Heart left ventricle (tissue), 16 donors: ENCODE measurements around the gene SEPSECS. TPM values are rescaled to one million over a fixed set of nuclear protein-coding genes. Genes with fewer than 3 reads are reported as not detected.

Experiments used
- ATAC-seq, 4 donors: fragments of 200-7000 bp; cut with Tn5 transposase; one replicate each; pipeline ENCODE4 v1.9.1; 2020 to 2022; ENCODE audit warnings: moderate library complexity in 4 of 4, mild to moderate bottlenecking in 3 of 4, moderate number of reproducible peaks in 1 of 4
- DNase-seq, 5 donors: peaks; one replicate each; pipeline ENCODE4 v3.0.0-alpha.2; 2020
- H3K27ac ChIP-seq, 12 donors: fragments of 200-600 bp; sonication (generic) in 4 of 12; one replicate each; pipeline versions ENCODE4 v1.5.0 to v1.8.0; 2016 to 2022; ENCODE audit warnings: mild to moderate bottlenecking in 2 of 12
- H3K27me3 ChIP-seq, 9 donors: fragments of 200-600 bp; sonication (generic) in 2 of 9; one replicate each; pipeline versions ENCODE4 v1.5.1 to v1.8.0; 2016 to 2022; ENCODE audit warnings: mild to moderate bottlenecking in 3 of 9
- H3K36me3 ChIP-seq, 9 donors: fragments of 200-600 bp; sonication (generic) in 2 of 9; one replicate each; pipeline versions ENCODE4 v1.5.0 to v1.8.0; 2018 to 2022; ENCODE audit warnings: mild to moderate bottlenecking in 2 of 9
- H3K4me1 ChIP-seq, 12 donors: fragments of 200-600 bp; sonication (generic) in 4 of 12; one replicate each; pipeline versions ENCODE4 v1.5.0 to v1.8.0; 2016 to 2022; ENCODE audit warnings: mild to moderate bottlenecking in 3 of 12
- H3K4me3 ChIP-seq, 12 donors: fragments of 200-600 bp; sonication (generic) in 4 of 12; one replicate each; pipeline versions ENCODE4 v1.5.0 to v1.8.0; 2017 to 2022; ENCODE audit warnings: mild to moderate bottlenecking in 9 of 12, moderate library complexity in 4 of 12
- H3K9me3 ChIP-seq, 12 donors: fragments of 200-600 bp; sonication (generic) in 4 of 12; one replicate each; pipeline versions ENCODE4 v1.5.0 to v1.8.0; 2016 to 2022; ENCODE audit warnings: mild to moderate bottlenecking in 1 of 12
- POLR2A ChIP-seq, 2 donors: fragments of 450-650 bp; IDR thresholded peaks; one replicate each; pipeline ENCODE4 v1.6.1; 2017; ENCODE audit warnings: antibody characterized with exemption in 2 of 2, mild to moderate bottlenecking in 2 of 2, moderate library complexity in 2 of 2
- WGBS, 4 donors: extraction: QIAGEN DNeasy Blood & Tissue Kit in 2 of 4; methylation state at CpG; one replicate each; pipeline versions ENCODE4 v1.1.5 to v1.1.7; 2013 to 2018; 5-methylcytosine and 5-hydroxymethylcytosine counted together
- intact Hi-C, 10 donors: fragments of 100-400 bp; cut with DNase I; formaldehyde crosslinking; loops; one replicate each; pipeline versions ENCODE4 v1.11.1 to v1.14.2; 2022
- polyA plus RNA-seq, 2 donors: library from polyadenylated mRNA; stranded (reverse); fragments of 200-250 nt; gene quantifications; one replicate each; pipeline ENCODE4 v1.2.3, GENCODE V29; 2013
- total RNA-seq, 9 donors: library from RNA; depleted of rRNA in 2 of 9; stranded (reverse); fragments of >200 nt in 2 of 9; fragmentation: NEBNext Ultra II Directional in 3 of 9; extraction: Animal tissue kit (Norgen Biotek cat#: 25700) in 3 of 9; gene quantifications; one replicate each; pipeline versions ENCODE4 v1.1.0 to v1.2.4, GENCODE V29; 2016 to 2023
- TF ChIP-seq, protein P1 (sequence below), 12 donors: fragments of 200-600 bp; sonication (generic) in 4 of 12; IDR thresholded peaks; one replicate each; pipeline versions ENCODE4 v1.5.0 to v1.8.0; 2018 to 2022; ENCODE audit warnings: antibody characterized with exemption in 12 of 12, mild to moderate bottlenecking in 5 of 12
- donor health status: ischemic (EF 13 %, LVEDD 7.1; RV severe dilation, severe dysfunction).
- donor health status: healthy with polysubstance abuse.
- donor health status: DM: no; HTN: yes; CAD: no.
- donor health status: DM: no; HTN: no; CAD: no.
- donor health status: ischemic (EF 25% LVEDD 6.9; RV normal size, moderate dysfunction).
- donor health status: ischemic (EF 25% LVEDD 5.7; RV mildly dilated, moderate dysfunction).
- donor health status: healthy.
- donor health status: DM: yes; HTN: yes; CAD: no.
- donor health status: ischemic (EF 35%, LVEDD 5.7; RV mildly dilated, moderate dysfunction).
- donor health status: nonischemic (EF 11% LVEDD 7.7; RV severe dilation, severe dysfunction).
- donor health status: DM: yes; HTN: yes; CAD: no.
- donor health status: PGD.
- donor health status: ischemic (EF 29% LVEDD 5.4; RV normal size, mild dysfunction).
- donor health status: nonischemic (EF 23%, LVEDD 6.1; RV moderate dilation, normal function).

The SEPSECS gene
- total and polyA plus RNA-seq, 11 donors, result 2.0 to 7.6 (median 5.6) TPM

DNA sequence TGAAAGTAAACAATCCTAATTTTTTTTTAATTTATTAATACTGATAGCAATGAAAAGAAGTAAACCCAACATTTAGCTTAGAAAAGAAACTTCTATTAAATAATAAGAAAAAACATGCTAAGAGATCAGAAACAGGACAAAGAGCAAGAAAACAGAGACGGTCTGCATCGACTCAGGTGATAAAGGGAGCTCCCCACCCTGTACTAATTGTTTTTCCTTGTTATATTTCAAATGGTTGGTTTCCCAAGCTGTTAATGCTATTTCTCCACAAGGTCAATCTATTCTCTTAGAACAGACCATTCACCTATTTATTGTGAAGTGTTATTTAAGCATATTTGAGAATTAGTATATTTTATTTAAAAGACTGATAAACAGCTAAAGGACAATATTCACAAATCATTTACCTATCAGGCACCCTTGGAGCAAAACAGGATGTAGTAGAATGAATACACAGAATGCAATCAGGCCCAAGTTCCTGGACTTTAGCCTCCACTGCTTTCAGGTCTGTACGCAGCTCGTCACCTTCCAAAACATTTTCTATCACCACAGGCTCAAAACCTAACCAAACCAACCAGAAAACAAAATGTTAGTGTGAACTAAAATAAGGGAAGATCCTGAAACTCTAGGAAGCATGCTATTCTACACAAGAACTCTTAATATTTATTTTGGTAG is 5.5 kb downstream of the SEPSECS start:
- Histone ChIP-seq H3K27me3 (no peaks in the 10 kb centered on the region), H3K36me3 (peaks cover 0 to 68% (median 25%) of the 10 kb centered on the region in 9 donors), H3K4me3 (no peak overlapping the region), H3K27ac (no peak overlapping the region), H3K4me1 (peaks cover 0 to 11% (median 5%) of the 10 kb centered on the region in 12 donors), H3K9me3 (no peaks in the 10 kb centered on the region)
- 85 to 90% (median 87%) methylated on average over 4 of the region's 4 CpGs for WGBS, 4 donors
- intact Hi-C loops, result no loop called here
- TF ChIP-seq POLR2A (IDR thresholded peaks at IDR 0.05), result no peak
- TF ChIP-seq, protein P1, sequence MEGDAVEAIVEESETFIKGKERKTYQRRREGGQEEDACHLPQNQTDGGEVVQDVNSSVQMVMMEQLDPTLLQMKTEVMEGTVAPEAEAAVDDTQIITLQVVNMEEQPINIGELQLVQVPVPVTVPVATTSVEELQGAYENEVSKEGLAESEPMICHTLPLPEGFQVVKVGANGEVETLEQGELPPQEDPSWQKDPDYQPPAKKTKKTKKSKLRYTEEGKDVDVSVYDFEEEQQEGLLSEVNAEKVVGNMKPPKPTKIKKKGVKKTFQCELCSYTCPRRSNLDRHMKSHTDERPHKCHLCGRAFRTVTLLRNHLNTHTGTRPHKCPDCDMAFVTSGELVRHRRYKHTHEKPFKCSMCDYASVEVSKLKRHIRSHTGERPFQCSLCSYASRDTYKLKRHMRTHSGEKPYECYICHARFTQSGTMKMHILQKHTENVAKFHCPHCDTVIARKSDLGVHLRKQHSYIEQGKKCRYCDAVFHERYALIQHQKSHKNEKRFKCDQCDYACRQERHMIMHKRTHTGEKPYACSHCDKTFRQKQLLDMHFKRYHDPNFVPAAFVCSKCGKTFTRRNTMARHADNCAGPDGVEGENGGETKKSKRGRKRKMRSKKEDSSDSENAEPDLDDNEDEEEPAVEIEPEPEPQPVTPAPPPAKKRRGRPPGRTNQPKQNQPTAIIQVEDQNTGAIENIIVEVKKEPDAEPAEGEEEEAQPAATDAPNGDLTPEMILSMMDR (IDR thresholded peaks at IDR 0.05), result no peak
- ATAC-seq, result no peak
- DNase-seq, result no peak

DNA sequence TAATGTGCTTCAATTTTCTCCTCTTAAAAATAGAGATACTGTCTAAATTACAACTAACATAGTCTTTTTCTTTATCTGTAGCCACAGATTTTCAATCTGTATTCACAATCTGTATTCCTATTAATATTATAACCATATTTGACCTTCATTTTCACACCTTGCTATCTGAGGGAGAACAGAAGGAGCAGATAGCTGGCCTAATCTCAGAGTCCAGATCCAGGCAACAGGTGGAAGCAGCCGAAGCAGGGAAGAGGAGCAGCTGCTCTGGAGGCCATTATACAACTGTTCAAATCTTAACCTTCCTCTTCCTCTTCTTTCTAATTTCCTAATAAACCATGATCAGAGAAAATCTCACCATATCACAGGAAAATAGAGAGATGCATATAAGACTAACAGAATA is 14.2 kb downstream of the SEPSECS start:
- TF ChIP-seq, protein P1 (IDR thresholded peaks at IDR 0.05), result no peak
- TF ChIP-seq POLR2A (IDR thresholded peaks at IDR 0.05), result no peak
- no peaks in the 10 kb centered on the region for H3K27me3 ChIP-seq
- DNase-seq, result no peak
- H3K27ac ChIP-seq, result no peak overlapping the region
- intact Hi-C loops, result loop anchor here in 7 of 10 donors (2.0 to 10.0 kb wide), 5 partner anchors 44 to 661 kb away; partner anchors contain the start of gene CCDC149 (in 1 of the 7)
- no peaks in the 10 kb centered on the region for H3K9me3 ChIP-seq
- peaks cover 0 to 6% (median 0%) of the 10 kb centered on the region in 12 donors for H3K4me1 ChIP-seq
- no peak overlapping the region for H3K4me3 ChIP-seq
- 32 to 60% (median 46%) methylated on average over 1 of the region's 1 CpG for WGBS, 4 donors
- ATAC-seq, result no peak
- H3K36me3 ChIP-seq, result peaks cover 0 to 51% (median 19%) of the 10 kb centered on the region in 9 donors

DNA sequence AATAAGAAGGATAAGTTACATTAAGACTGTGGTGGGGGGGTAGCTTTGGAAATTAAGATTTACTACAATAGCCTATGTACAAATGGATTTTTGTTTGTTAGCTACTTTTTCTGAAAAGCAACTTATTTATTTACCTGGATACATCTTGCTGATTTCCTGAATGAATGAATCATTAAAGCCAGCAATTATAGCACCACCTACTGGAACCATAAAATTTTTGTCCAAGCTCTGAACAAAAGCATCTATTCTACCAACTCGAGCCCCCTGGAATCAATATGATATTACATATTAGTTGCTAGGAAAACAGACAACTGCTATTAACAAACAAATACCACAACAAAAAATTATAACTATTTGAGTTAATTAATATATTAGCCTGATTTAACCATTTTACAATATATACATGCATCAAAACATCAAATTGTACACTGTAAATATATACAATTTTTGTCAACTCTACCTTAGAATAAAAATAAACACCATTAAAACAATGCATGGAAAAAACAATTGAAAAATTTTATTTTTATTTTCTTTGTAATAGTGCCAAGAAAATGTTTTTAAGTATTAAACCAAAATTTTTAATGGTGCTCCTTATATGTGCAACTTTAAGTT is 15.3 kb downstream of the SEPSECS start:
- intact Hi-C loops, result loop anchor here in 9 of 10 donors (1.0 to 10.0 kb wide), 7 partner anchors 43 to 660 kb away; partner anchors contain the start of gene CCDC149 (in 1 of the 9)
- H3K36me3 ChIP-seq, result peaks cover 0 to 48% (median 14%) of the 10 kb centered on the region in 9 donors
- no peak overlapping the region for H3K4me3 ChIP-seq
- H3K4me1 ChIP-seq, result peaks cover 0 to 6% (median 0%) of the 10 kb centered on the region in 12 donors
- H3K9me3 ChIP-seq, result no peaks in the 10 kb centered on the region
- H3K27me3 ChIP-seq, result no peaks in the 10 kb centered on the region
- ATAC-seq (no peak), DNase-seq (no peak)
- TF ChIP-seq POLR2A (IDR thresholded peaks at IDR 0.05), result no peak
- TF ChIP-seq, protein P1 (IDR thresholded peaks at IDR 0.05), result peak; percentile 28 to 75 (median 62)
- WGBS, 4 donors, result 5 to 9% (median 6%) methylated on average over 1 of the region's 1 CpG
- H3K27ac ChIP-seq, result no peak overlapping the region

DNA sequence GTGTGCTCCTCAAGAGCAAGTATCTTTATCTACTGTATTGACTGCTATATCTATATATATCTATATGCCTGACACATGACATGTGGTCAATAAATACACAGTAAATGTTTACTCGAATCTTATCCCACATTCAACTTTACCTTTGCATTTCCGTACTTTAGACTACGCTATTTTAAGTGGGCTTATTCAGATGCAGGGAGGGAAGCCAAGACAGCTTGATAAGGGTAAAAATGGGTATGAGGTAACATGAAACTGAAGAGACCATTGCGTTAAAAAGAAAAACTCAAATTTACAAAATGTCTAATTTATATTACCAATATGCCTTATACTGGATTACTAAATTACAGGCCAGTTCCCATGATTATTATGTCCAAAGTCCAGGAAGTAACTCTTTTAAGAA is 17.8 kb downstream of the SEPSECS start:
- peak overlapping the region in 2 of 12 donors; percentile 10 to 24 for H3K27ac ChIP-seq
- 51 to 67% (median 61%) methylated on average over 4 of the region's 4 CpGs for WGBS, 4 donors
- H3K27me3 ChIP-seq, result no peaks in the 10 kb centered on the region
- TF ChIP-seq POLR2A (IDR thresholded peaks at IDR 0.05), result no peak
- TF ChIP-seq, protein P1 (IDR thresholded peaks at IDR 0.05), result no peak
- peaks cover 0 to 41% (median 20%) of the 10 kb centered on the region in 9 donors for H3K36me3 ChIP-seq
- peaks cover 0 to 6% (median 0%) of the 10 kb centered on the region in 12 donors for H3K4me1 ChIP-seq
- peaks cover 0 to 4% (median 0%) of the 10 kb centered on the region in 12 donors for H3K9me3 ChIP-seq
- no peak for DNase-seq
- intact Hi-C loops, result loop anchor here in 6 of 10 donors (2.0 to 10.0 kb wide), 5 partner anchors 55 to 658 kb away; partner anchors contain the start of gene CCDC149 (in 1 of the 6)
- no peak overlapping the region for H3K4me3 ChIP-seq
- ATAC-seq, result no peak
